Neural cell (in vitro differentiated cells): ENCODE measurements around the gene KRTAP5-2. TPM values are rescaled to one million over a fixed set of nuclear protein-coding genes. Genes with fewer than 3 reads are reported as not detected.

ENCODE experiments used
- H2AFZ ChIP-seq: fragments of 200-600, 300-800 bp; sonication (generic), shearing (Covaris generic); 2 replicates; pipeline ENCODE4 v1.6.0; 2014; ENCODE audit warnings: low read depth, mild to moderate bottlenecking, antibody characterized with exemption, low read length, moderate library complexity
- H3F3A ChIP-seq: fragments of 200-600 bp; shearing (Covaris generic); 2 replicates; pipeline ENCODE4 v1.6.1; 2016; ENCODE audit warnings: mild to moderate bottlenecking, moderate library complexity, mixed read lengths, antibody characterized with exemption, low read length; ENCODE audit not compliant: insufficient read depth, poor library complexity, severe bottlenecking
- H3K27ac ChIP-seq: fragments of 200-600, 300-800 bp; sonication (generic), shearing (Covaris generic); 2 replicates; pipeline ENCODE4 v1.5.1; 2014; ENCODE audit warnings: mild to moderate bottlenecking, low read length, moderate library complexity
- H3K27me3 ChIP-seq: fragments of 300-800, 200-600 bp; sonication (generic), shearing (Covaris generic); 2 replicates; pipeline ENCODE4 v1.6.0; 2014; ENCODE audit warnings: mild to moderate bottlenecking, low read depth, low read length, moderate library complexity; ENCODE audit not compliant: insufficient read depth
- H3K36me3 ChIP-seq: fragments of 300-800, 200-600 bp; sonication (generic), shearing (Covaris generic); 2 replicates; pipeline ENCODE4 v1.5.1; 2014; ENCODE audit warnings: mild to moderate bottlenecking, antibody characterized with exemption, low read length, moderate library complexity; ENCODE audit not compliant: insufficient read depth
- H3K4me2 ChIP-seq: fragments of 300-800, 200-600 bp; sonication (generic), shearing (Covaris generic); 2 replicates; pipeline ENCODE4 v1.6.0; 2014; ENCODE audit warnings: mild to moderate bottlenecking, low read length
- H3K4me3 ChIP-seq: fragments of 300-800, 200-600 bp; sonication (generic), shearing (Covaris generic); 2 replicates; pipeline ENCODE4 v1.5.1; 2014; ENCODE audit warnings: mild to moderate bottlenecking, low read length, moderate library complexity
- H3K79me2 ChIP-seq: fragments of 200-600 bp; shearing (Covaris generic); replicated peaks from 2 replicates; pipeline ENCODE4 v1.6.0; 2014; ENCODE audit warnings: mild to moderate bottlenecking, low read length, moderate library complexity; ENCODE audit not compliant: insufficient read depth
- H3K9ac ChIP-seq: fragments of 300-800, 200-600 bp; sonication (generic), shearing (Covaris generic); 2 replicates; pipeline ENCODE4 v1.6.1; 2016; ENCODE audit warnings: mild to moderate bottlenecking, low read length, mixed read lengths
- H3K9me2 ChIP-seq: fragments of 200-600 bp; shearing (Covaris generic); 2 replicates; pipeline ENCODE4 v1.6.1; 2016; ENCODE audit warnings: mild to moderate bottlenecking, low read length, mixed read lengths; ENCODE audit not compliant: insufficient read depth
- H3K9me3 ChIP-seq: fragments of 200-600, 300-800 bp; sonication (generic), shearing (Covaris generic); 2 replicates; pipeline ENCODE4 v1.6.1; 2016; ENCODE audit warnings: mild to moderate bottlenecking, mixed run types, low read length, moderate library complexity, mixed read lengths
- H4K20me1 ChIP-seq: fragments of 200-600 bp; shearing (Covaris generic); 2 replicates; pipeline ENCODE4 v1.6.1; 2016; ENCODE audit warnings: mild to moderate bottlenecking, mixed run types; ENCODE audit not compliant: insufficient read depth
- CTCF ChIP-seq: fragments of 450-650 bp; IDR thresholded peaks from 2 replicates; pipeline ENCODE4 v1.5.1; 2014; ENCODE audit warnings: antibody characterized with exemption, mild to moderate bottlenecking, moderate library complexity; ENCODE audit not compliant: poor library complexity, severe bottlenecking
- EP300 ChIP-seq: fragments of 450-650 bp; conservative IDR thresholded peaks from 2 replicates; pipeline ENCODE4 v1.6.1; 2014; ENCODE audit warnings: antibody characterized with exemption, mild to moderate bottlenecking, moderate library complexity; ENCODE audit not compliant: poor library complexity, severe bottlenecking
- EZH2 ChIP-seq: fragments of 200-600, 300-800 bp; shearing (Covaris generic), sonication (generic); IDR thresholded peaks from 2 replicates; pipeline ENCODE4 v1.6.1; 2014; ENCODE audit warnings: antibody characterized with exemption, low read length, borderline replicate concordance, mild to moderate bottlenecking; ENCODE audit not compliant: insufficient read depth, poor library complexity, severe bottlenecking
- MXI1 ChIP-seq: fragments of 450-650 bp; conservative IDR thresholded peaks from 2 replicates; pipeline ENCODE4 v1.6.1; 2014; ENCODE audit warnings: antibody characterized with exemption, mild to moderate bottlenecking; ENCODE audit not compliant: poor library complexity, severe bottlenecking
- POLR2AphosphoS5 ChIP-seq: IDR thresholded peaks from 2 replicates; pipeline ENCODE4 v1.6.1; 2012
- RAD21 ChIP-seq: fragments of 450-650 bp; conservative IDR thresholded peaks from 2 replicates; pipeline ENCODE4 v1.6.1; 2014; ENCODE audit warnings: antibody characterized with exemption, mild to moderate bottlenecking, moderate library complexity
- REST ChIP-seq: IDR thresholded peaks from 2 replicates; pipeline ENCODE4 v1.6.1; 2012; ENCODE audit warnings: borderline replicate concordance
- SMC3 ChIP-seq: fragments of 450-650 bp; conservative IDR thresholded peaks from 2 replicates; pipeline ENCODE4 v1.6.1; 2014; ENCODE audit warnings: antibody characterized with exemption, mild to moderate bottlenecking, moderate library complexity; ENCODE audit not compliant: poor library complexity
- TAF1 ChIP-seq: IDR thresholded peaks from 2 replicates; pipeline ENCODE4 v1.6.1; 2012; ENCODE audit warnings: low read depth
- polyA plus RNA-seq: library from polyadenylated mRNA; depleted of rRNA; stranded (reverse); fragments of >200 nt; gene quantifications from 2 replicates; pipeline ENCODE4 v1.2.3, GENCODE V29; 2014

The KRTAP5-2 gene
- polyA plus RNA-seq, 1 donor from 2014 or later: not detected

DNA sequence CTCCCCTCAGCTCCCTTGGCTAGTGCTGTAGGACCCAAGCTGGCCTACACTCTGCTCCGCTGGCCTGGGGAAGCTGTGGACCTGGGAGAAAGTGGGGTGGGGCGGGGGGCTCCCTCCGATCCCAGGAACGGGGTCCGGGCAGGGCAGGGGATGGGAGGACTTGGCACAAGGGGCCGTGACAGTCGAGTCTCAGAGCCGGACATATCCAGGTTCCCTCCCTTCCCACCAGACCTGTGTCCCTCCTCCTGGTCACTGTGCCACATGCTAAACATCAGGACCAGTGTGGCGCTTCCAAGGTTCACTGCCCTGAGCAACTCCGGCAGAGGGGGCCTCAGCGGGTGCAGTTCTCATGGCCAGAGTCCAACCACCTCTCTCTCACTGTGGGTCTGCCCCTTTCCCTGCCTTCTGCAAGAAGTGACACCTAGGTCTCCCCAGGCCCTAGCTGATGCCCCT is 28.1 kb downstream of the KRTAP5-2 start:
- TF ChIP-seq RAD21: no peak
- TF ChIP-seq EP300: no peak
- no peak for TF ChIP-seq CTCF
- no peak for TF ChIP-seq REST
- TF ChIP-seq EZH2: no peak
- TF ChIP-seq POLR2AphosphoS5: no peak
- no peak for TF ChIP-seq TAF1
- no peak for TF ChIP-seq MXI1
- no peak for TF ChIP-seq SMC3
- no peaks in the 10 kb centered on the region for H3K9me3 ChIP-seq
- peaks cover 75% of the 10 kb centered on the region for H3K79me2 ChIP-seq
- peaks cover 3% of the 10 kb centered on the region for H3F3A ChIP-seq
- peaks cover 26% of the 10 kb centered on the region for H4K20me1 ChIP-seq
- H3K27me3 ChIP-seq: peaks cover 9% of the 10 kb centered on the region
- no peak overlapping the region for H2AFZ ChIP-seq
- H3K4me2 ChIP-seq: peak overlapping the region; percentile 81
- peak overlapping the region; percentile 85 for H3K27ac ChIP-seq
- no peaks in the 10 kb centered on the region for H3K9me2 ChIP-seq
- H3K4me3 ChIP-seq: peak overlapping the region; percentile 94
- H3K36me3 ChIP-seq: no peaks in the 10 kb centered on the region
- H3K9ac ChIP-seq: peak overlapping the region; percentile 97

GRCh38 chr11:1569251-1569780 is 28.8 kb downstream of the KRTAP5-2 start:
- peaks cover 8% of the 10 kb centered on the region for H3K27me3 ChIP-seq
- H3K36me3 ChIP-seq: no peaks in the 10 kb centered on the region

More at GRCh38 chr11:1569251-1569780, 28.8 kb downstream of the KRTAP5-2 start:
- Histone ChIP-seq H3F3A (no peaks in the 10 kb centered on the region), H3K4me2 (peak overlapping the region; percentile 81), H3K4me3 (peak overlapping the region; percentile 94), H3K79me2 (peaks cover 72% of the 10 kb centered on the region), H4K20me1 (peaks cover 30% of the 10 kb centered on the region), H3K27ac (peak overlapping the region; percentile 85), H3K9me2 (no peaks in the 10 kb centered on the region), H3K9ac (peak overlapping the region; percentile 97), H2AFZ (no peak overlapping the region), H3K9me3 (no peaks in the 10 kb centered on the region)
- TF ChIP-seq CTCF (no peak), RAD21 (no peak), EP300 (no peak), SMC3 (no peak), MXI1 (no peak)
